HTR-8/SVneo (cell line): ENCODE results near the gene OTUD6A.
"Not testable (repeated sequence)": the region's sequence is repeated elsewhere in the genome, so short reads cannot be mapped to it uniquely, and the experiment has no call there.

Experiments used
- DNase-seq: peaks from one replicate; pipeline ENCODE4 v3.0.0; 2011; ENCODE audit warnings: low spot score, mixed read lengths; ENCODE audit not compliant: insufficient read length
- FAIRE-seq: peaks from 2 replicates; lab custom pipeline; 2011; peaks lifted over from hg19 to GRCh38; lab: Jason Lieb, UNC

The OTUD6A gene

DNA sequence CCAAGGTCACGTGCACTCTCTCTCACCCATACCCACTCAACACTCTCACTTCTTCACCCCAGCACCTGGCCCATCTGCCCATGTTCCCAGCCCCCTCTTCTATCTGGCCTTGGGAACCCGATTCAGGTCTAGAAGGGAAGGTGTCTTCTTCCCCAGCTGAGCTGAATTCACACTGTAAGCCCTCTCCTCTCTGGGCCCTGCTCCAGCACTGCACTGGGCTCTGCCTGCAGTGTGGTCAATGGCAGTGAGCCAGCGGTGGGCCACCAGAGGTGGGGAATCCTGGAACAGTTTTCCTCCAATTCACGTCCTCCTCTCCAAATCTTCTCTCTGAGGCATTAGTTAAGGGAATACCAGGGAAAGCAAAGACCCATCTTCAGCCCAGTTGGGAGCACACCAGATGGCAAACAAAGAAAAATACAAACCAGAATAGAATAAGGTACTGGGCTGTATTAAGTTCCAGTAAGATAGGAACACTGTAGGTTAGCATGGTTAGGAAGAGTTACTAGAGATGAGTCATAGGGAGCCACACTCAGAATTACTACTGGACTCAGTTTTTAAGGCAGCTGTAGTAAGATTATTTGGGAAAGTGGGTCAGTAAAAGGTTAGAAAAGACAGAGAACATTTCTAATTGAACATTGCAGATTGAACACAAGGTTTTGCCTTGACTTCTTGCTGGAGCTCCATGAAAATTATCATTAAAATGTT is 17.6 kb upstream of the OTUD6A start:
- FAIRE-seq: no peak
- DNase-seq: no peak

DNA sequence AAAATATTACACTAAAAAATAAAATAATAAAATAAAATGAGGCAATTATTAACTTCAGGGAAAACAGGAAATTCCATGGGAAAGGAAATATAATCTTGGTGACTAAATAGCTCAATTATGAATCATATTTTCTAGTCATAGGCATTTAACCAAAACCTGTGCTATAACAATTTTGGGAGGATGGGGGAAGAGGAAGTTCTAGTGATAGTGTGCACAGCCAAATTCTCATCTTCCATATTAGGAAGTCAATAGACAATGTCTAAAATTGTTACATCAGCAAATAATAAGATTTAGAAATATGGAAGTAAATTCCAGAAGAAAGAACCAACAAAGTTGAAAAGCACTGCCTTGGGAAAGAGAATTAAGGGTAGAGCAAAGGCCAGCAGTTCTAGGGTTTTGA is 15.3 kb upstream of the OTUD6A start:
- FAIRE-seq (no peak), DNase-seq (no peak)

GRCh38 chrX:70049406-70049805 is 12.9 kb upstream of the OTUD6A start:
- DNase-seq (no peak), FAIRE-seq (no peak)

- FAIRE-seq (peak; percentile 9), DNase-seq (no peak)
Observed at GRCh38 chrX:70049925-70050324, 12.3 kb upstream of the OTUD6A start, which contains the start of gene AWAT2. TSS of gene AWAT2 (minus strand) at chrX:70049938. CDS start at chrX:70049932, 6 bp downstream.

- FAIRE-seq (no peak), DNase-seq (no peak)
Observed at GRCh38 chrX:70052895-70053615, 9.2 kb upstream of the OTUD6A start.

GRCh38 chrX:70054391-70054790 is 7.9 kb upstream of the OTUD6A start:
- FAIRE-seq (no peak), DNase-seq (no peak)

DNA sequence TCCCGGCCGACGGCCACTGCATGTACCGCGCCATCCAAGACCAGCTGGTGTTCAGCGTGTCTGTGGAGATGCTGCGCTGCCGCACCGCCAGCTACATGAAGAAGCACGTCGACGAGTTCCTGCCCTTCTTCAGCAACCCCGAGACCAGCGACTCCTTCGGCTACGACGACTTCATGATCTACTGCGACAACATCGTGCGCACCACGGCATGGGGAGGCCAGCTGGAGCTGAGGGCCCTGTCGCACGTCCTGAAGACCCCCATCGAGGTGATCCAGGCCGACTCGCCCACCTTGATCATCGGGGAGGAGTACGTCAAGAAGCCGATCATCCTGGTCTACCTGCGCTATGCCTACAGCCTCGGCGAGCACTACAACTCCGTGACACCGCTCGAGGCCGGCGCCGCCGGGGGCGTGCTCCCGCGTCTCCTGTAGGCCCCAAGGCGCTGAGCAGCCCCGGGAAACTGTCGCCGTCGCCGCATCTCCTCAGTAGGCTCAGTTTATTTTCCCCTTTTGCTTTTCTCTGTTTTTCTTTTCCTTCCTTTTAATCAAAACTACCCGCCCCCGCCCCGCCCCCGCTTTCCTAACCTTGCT is 799 bp downstream of the OTUD6A start:
- no peak for FAIRE-seq
- no peak for DNase-seq

- FAIRE-seq: no peak
- DNase-seq: no peak
Observed at GRCh38 chrX:70066646-70067045, 4.4 kb downstream of the OTUD6A start.

- FAIRE-seq: no peak
Observed at GRCh38 chrX:70079297-70079696, 17.0 kb downstream of the OTUD6A start.

DNA sequence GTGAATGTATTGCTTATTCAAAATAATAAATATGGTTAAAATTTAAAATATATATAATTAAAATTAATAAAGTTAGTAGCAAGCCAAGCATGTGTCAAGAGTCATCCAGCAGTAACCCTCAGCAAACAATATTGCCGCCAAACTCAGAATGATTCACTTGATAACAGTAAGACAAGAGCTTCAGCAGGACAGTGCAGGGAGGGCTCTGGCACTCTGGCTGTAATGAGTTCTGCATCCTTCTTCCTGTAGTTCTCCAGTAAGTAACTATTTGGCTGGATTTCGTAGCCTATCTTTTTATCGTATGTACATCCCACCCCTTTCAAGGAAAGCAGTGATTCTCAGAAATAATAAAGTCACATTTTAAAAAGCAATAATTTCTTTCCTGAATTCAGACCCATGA is 17.6 kb downstream of the OTUD6A start:
- FAIRE-seq (no peak), DNase-seq (no peak)

More at GRCh38 chrX:70079297-70079696, 17.0 kb downstream of the OTUD6A start:
- DNase-seq: no peak

- FAIRE-seq: no peak
- no peak for DNase-seq
Observed at GRCh38 chrX:70082723-70083122, 20.5 kb downstream of the OTUD6A start.

- DNase-seq (no peak), FAIRE-seq (no peak)
Observed at GRCh38 chrX:70084592-70085240, 22.5 kb downstream of the OTUD6A start.

DNA sequence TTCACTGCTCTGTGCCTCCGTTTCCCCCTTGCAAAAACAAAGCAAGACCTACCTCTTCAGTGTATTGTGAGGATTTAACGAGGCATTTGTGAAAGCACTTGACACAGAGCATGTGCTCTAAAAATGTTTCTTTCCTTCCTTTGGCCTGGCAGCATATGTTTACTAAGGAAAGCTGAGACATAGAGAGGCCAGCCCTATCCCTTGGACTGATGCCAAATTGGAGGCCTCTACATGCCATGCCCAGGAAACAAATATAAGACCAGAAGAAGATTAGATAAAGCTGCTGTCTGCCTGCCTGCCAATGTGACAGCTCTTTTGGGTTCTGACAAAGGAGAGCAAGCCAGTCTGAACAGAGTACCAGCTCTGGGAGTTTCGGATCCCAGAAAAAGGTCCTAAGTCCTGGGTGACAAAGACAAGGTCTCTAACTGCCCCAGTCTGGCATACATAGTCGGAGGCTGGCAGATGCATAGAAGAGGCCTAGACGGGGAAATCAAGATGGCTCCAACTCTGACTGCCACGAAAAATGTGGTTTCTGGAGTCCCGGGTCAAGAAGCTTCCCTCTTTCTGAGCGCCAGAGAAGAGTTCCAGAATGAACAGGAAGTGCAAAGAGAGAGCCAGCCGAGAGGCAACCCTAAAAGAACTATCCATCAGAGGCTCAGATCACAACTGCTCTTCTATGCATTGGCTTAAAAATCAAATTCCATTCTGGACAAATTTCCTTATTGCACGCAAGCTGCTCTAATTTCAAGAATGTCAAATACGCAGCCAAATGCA is 25.8 kb downstream of the OTUD6A start:
- DNase-seq: no peak
- FAIRE-seq: no peak

DNA sequence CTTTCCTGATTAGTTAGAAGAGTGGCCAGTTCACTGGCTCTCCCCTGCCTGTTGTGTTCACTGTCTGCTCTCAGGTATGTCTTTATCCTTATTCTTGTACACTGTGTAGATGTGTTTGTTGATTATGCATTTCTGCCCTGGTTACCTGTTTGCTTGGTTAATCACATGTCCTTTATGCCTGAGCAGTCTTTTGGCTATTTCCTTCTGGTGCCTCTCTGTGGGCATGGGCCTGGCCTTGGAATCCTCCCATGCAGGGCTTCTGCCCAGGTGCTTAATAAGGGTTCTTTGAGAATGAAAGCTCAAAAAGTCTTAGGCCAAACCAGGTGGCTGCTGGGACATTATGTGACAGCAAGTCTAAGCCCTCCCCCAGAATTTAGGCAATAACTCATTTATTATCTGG is 26.5 kb downstream of the OTUD6A start:
- no peak for DNase-seq
- no peak for FAIRE-seq

GRCh38 chrX:70089604-70090297 is 27.5 kb downstream of the OTUD6A start:
- no peak for FAIRE-seq

GRCh38 chrX:70092247-70092646 is 30.0 kb downstream of the OTUD6A start:
- FAIRE-seq (peak; percentile 70), DNase-seq (no peak)

More at GRCh38 chrX:70089604-70090297, 27.5 kb downstream of the OTUD6A start:
- no peak for DNase-seq

- DNase-seq (peak; percentile 29), FAIRE-seq (peak; percentile 9)
Observed at GRCh38 chrX:70096052-70096451, 33.8 kb downstream of the OTUD6A start.

GRCh38 chrX:70105229-70105628 is 43.0 kb downstream of the OTUD6A start:
- no peak for FAIRE-seq

GRCh38 chrX:70111436-70112026 is 49.3 kb downstream of the OTUD6A start:
- not testable (repeated sequence) for DNase-seq, FAIRE-seq

More at GRCh38 chrX:70105229-70105628, 43.0 kb downstream of the OTUD6A start:
- DNase-seq: no peak
